HepG2 (cell line): ENCODE measurements around the gene PJA1. TPM values are rescaled to one million over a fixed set of nuclear protein-coding genes. Genes with fewer than 3 reads are reported as not detected.

Source experiments
- ATAC-seq: fragments of 200-7000 bp; cut with Tn5 transposase; 3 replicates; pipeline ENCODE4 v1.9.1; 2020; ENCODE audit warnings: mild to moderate bottlenecking, moderate library complexity
- BruUV-seq: library from RNA; stranded (reverse); fragments of 400-500 nt; replicated peaks from 2 replicates; lab custom pipeline; 2021; lab: Mats Ljungman, UMichigan
- CTCF ChIA-PET: fragments of 300-600 bp; formaldehyde crosslinking; extraction: SDS; loops from one replicate; lab custom pipeline; 2021; ENCODE audit warnings: low total read pairs, inconsistent platforms, low intra/inter-chr PET ratio; lab: Yijun Ruan, JAX
- POLR2A ChIA-PET: fragments of 350-600 bp; sonication (Branson Sonifier 250); formaldehyde crosslinking; loops from one replicate; lab custom pipeline; 2020; ENCODE audit warnings: antibody characterized with exemption, inconsistent platforms; lab: Yijun Ruan, JAX
- DNase-seq: peaks from one replicate; pipeline ENCODE4 v3.0.0-alpha.2; 2015; ENCODE audit warnings: low spot score
- FAIRE-seq: peaks from 3 replicates; lab custom pipeline; 2011; peaks lifted over from hg19 to GRCh38; lab: Jason Lieb, UNC
- H2AFZ ChIP-seq: one replicate; pipeline ENCODE4 v1.6.1; 2011; ENCODE audit warnings: low read length, inconsistent platforms
- H3K27ac ChIP-seq: fragments of 300-600 bp; 3 replicates; pipeline ENCODE4 v1.8.0; 2011; ENCODE audit warnings: mixed run types, mild to moderate bottlenecking, mixed read lengths, low read length, inconsistent platforms; ENCODE audit not compliant: insufficient read depth; ENCODE audit errors: extremely low read length
- H3K27me3 ChIP-seq, 2 experiments: fragments of 200-600 bp in 1 of 2; 2 replicates in 1 of 2; 3 replicates in 1 of 2; pipeline versions ENCODE4 v1.6.0 to v1.8.0; 2011; ENCODE audit warnings: low read length in 2 of 2, mild to moderate bottlenecking in 2 of 2, moderate library complexity in 2 of 2, inconsistent platforms in 1 of 2; ENCODE audit not compliant: insufficient read depth in 2 of 2, control insufficient read depth in 1 of 2
- H3K36me3 ChIP-seq, 2 experiments: fragments of 200-600 bp in 1 of 2; replicated peaks in 1 of 2; 2 replicates in 1 of 2; 3 replicates in 1 of 2; pipeline versions ENCODE4 v1.5.1 to v1.8.0; 2011; ENCODE audit warnings: low read length in 2 of 2, inconsistent platforms in 1 of 2; ENCODE audit not compliant: insufficient read depth in 2 of 2, control insufficient read depth in 1 of 2
- H3K4me1 ChIP-seq: 2 replicates; pipeline ENCODE4 v1.5.1; 2012; ENCODE audit warnings: low read length, inconsistent platforms; ENCODE audit not compliant: insufficient read depth
- H3K4me2 ChIP-seq: 2 replicates; pipeline ENCODE4 v1.6.0; 2011; ENCODE audit warnings: low read depth, low read length, inconsistent platforms
- H3K4me3 ChIP-seq, 3 experiments: fragments of 200-600 bp in 1 of 3; sonication (generic), shearing (Covaris generic) in 1 of 3; replicated peaks in 1 of 3; 2 replicates each; pipeline ENCODE4 v1.5.1; 2011 to 2016; ENCODE audit warnings: low read length in 3 of 3, inconsistent platforms in 2 of 3, low read depth in 2 of 3, mild to moderate bottlenecking in 2 of 3, control low read depth in 1 of 3, mixed read lengths in 1 of 3; ENCODE audit not compliant: insufficient read depth in 1 of 3
- H3K79me2 ChIP-seq: one replicate; pipeline ENCODE4 v1.6.1; 2011; ENCODE audit warnings: low read length, inconsistent platforms; ENCODE audit not compliant: insufficient read depth
- H3K9ac ChIP-seq: 2 replicates; pipeline ENCODE4 v1.6.0; 2011; ENCODE audit warnings: mild to moderate bottlenecking, low read depth, low read length, inconsistent platforms; ENCODE audit not compliant: insufficient read depth
- H3K9me3 ChIP-seq: 2 replicates; pipeline ENCODE4 v1.5.1; 2012; ENCODE audit warnings: mild to moderate bottlenecking, low read length
- H4K20me1 ChIP-seq: 2 replicates; pipeline ENCODE4 v1.6.0; 2011; ENCODE audit warnings: inconsistent platforms, mild to moderate bottlenecking, low read length, moderate library complexity; ENCODE audit not compliant: insufficient read depth
- FOXA1 ChIP-seq, 2 experiments: fragments of 450-650 bp in 1 of 2; sonication (generic) in 1 of 2; formaldehyde crosslinking in 1 of 2; IDR thresholded peaks; 2 replicates each; pipeline versions ENCODE4 v1.4.0 to v1.6.1; 2016 to 2020; ENCODE audit warnings: missing genetic modification reagents in 1 of 2
- GTF2F1 ChIP-seq: fragments of 150-350 bp; IDR thresholded peaks from 2 replicates; pipeline ENCODE4 v1.6.1; 2014; ENCODE audit warnings: low read length
- HNF4A ChIP-seq: sonication (generic); formaldehyde crosslinking; IDR thresholded peaks from 2 replicates; pipeline ENCODE4 v1.4.0; 2020; ENCODE audit warnings: missing genetic modification reagents
- IRX3 ChIP-seq: sonication (generic); formaldehyde crosslinking; IDR thresholded peaks from 2 replicates; pipeline ENCODE4 v1.8.1; 2023; ENCODE audit warnings: mild to moderate bottlenecking, low read depth, missing genetic modification reagents, borderline replicate concordance
- RARA ChIP-seq: IDR thresholded peaks from 2 replicates; pipeline ENCODE4 v1.6.1; 2016; ENCODE audit warnings: missing genetic modification reagents, missing compliant biosample characterization
- TCF12 ChIP-seq, 2 experiments: fragments of 450-650 bp in 1 of 2; sonication (generic) in 1 of 2; formaldehyde crosslinking in 1 of 2; IDR thresholded peaks; 2 replicates each; pipeline versions ENCODE4 v1.6.1 to v1.8.0; 2017 to 2022; ENCODE audit warnings: antibody characterized with exemption in 1 of 2, mild to moderate bottlenecking in 1 of 2, missing genetic modification reagents in 1 of 2, moderate library complexity in 1 of 2
- ZEB1 ChIP-seq: IDR thresholded peaks from 2 replicates; pipeline ENCODE4 v1.6.1; 2012; ENCODE audit warnings: mild to moderate bottlenecking, low read depth, inconsistent platforms; ENCODE audit not compliant: insufficient replicate concordance
- ZNF333 ChIP-seq: sonication (generic); formaldehyde crosslinking; IDR thresholded peaks from 2 replicates; pipeline ENCODE4 v1.4.0; 2020; ENCODE audit warnings: mild to moderate bottlenecking, missing genetic modification reagents, borderline replicate concordance
- ZNF543 ChIP-seq: sonication (generic); formaldehyde crosslinking; IDR thresholded peaks from 2 replicates; pipeline ENCODE4 v1.4.0; 2020; ENCODE audit warnings: mild to moderate bottlenecking, missing genetic modification reagents
- WGBS: methylation state at CpG from one replicate; pipeline ENCODE4 v1.1.6; 2017; ENCODE audit warnings: low lambda C conversion rate; 5-methylcytosine and 5-hydroxymethylcytosine counted together
- in situ Hi-C: cut with HindIII; loops from 2 replicates; pipeline ENCODE4 v1.10.0; 2017; ENCODE audit warnings: low pct_unique_long_range_greater_than_20kb; ENCODE audit not compliant: extremely low pct_ligation_motif_present
- intact Hi-C: fragments of 100-400 bp; cut with micrococcal nuclease; formaldehyde crosslinking; loops from one replicate; pipeline ENCODE4 v1.10.0; 2022; ENCODE audit not compliant: unreplicated experiment
- polyA plus RNA-seq, 8 experiments: library from polyadenylated mRNA; depleted of rRNA in 3 of 8; stranded (reverse) in 7 of 8; unstranded in 1 of 8; fragments of >200 nt; fragmentation: Illumina TruSeq in 4 of 8; extraction: Trizol in 4 of 8; gene quantifications; 2 replicates each; pipeline versions ENCODE4 v1.2.1 to v1.2.3, GENCODE V29; 2011 to 2016; ENCODE audit warnings: low read depth in 4 of 8, missing spikeins in 1 of 8, mixed read lengths in 1 of 8; ENCODE audit not compliant: insufficient read depth in 1 of 8
- total RNA-seq, 5 experiments: library from RNA; depleted of rRNA; stranded (reverse); fragments of >200 nt; fragmentation: Illumina TruSeq; extraction: Trizol; gene quantifications; 2 replicates each; pipeline ENCODE4 v1.2.3, GENCODE V29; 2016; ENCODE audit warnings: low read depth in 1 of 5
- TF ChIP-seq, protein P1 (sequence below): sonication (generic); formaldehyde crosslinking; IDR thresholded peaks from 2 replicates; pipeline ENCODE4 v1.9.0; 2021; ENCODE audit warnings: mild to moderate bottlenecking, missing genetic modification reagents

Gene PJA1
- total and polyA plus RNA-seq, 2 of the 13 experiments (the other 11 are each of a cell fraction or from before 2014, with no cell fraction given): 3.6 to 9.6 TPM

DNA sequence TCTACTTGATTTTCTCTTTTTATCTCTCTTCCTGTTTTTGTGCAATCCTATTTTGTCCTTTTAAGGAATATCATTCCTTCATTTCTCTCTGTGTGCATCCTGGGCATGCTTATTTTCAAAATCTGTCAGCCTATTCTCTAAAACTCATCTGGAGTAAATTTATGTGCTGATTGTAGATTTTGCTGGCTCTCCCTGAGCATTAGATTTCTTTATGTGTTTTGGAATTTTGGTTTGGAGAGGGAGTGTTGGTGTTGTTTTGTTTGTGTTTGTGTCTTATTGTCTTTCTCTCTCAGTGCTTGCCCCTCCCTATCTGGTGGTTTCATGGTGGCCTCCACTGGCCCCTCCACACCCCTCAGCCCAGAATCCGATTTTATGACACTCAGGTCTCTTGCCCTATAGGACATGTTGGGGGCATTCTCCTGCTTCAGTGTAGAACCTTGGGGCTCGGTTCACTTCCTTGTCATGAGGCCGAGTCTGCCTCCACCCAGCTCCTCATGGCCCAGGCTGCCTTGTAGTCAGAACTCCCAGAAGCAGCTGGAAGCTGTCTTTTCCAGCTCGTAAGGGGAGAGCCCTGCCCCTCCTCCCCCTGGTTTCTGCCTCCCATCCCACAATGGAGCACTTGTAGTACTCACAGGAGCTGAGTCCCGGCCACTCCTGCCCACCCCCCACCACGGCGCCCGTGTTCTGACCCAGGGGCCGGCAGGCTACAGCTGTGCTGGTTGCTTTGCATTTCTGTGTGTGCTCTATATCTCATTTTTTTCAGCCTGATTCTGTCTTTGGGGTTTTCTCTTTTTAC is 24.5 kb upstream of the PJA1 start (continued):
- TF ChIP-seq IRX3 (no peak), GTF2F1 (no peak), HNF4A (CRISPR knock-in tag) (no peak), FOXA1 (IDR thresholded peaks at IDR 0.05) (no peak), FOXA1 (CRISPR knock-in tag; IDR thresholded peaks at IDR 0.05) (no peak), ZNF333 (no peak)

DNA sequence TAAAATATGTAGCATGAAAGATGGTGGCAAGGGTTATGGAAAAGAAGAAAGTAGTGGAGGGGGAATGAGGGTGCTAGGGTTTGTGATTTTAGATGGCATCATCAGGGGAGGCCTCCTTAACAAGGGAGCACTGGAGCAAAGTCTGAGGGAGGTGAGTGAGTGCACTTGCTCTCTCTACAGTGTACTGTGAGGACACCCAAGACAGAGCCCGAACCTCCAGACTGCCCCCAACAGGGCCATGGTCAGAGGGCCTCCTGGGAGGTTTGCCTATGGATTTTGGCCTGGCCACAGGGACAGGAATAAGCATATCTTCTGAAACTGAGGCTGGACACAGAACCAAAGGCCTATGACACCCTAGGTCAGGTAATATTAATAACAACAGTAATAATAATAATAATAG is 21.4 kb upstream of the PJA1 start:
- DNase-seq (no peak), FAIRE-seq (no peak), ATAC-seq (no peak)
- in situ Hi-C loops: no loop called here
- H3K79me2 ChIP-seq: no peaks in the 10 kb centered on the region
- no peaks in the 10 kb centered on the region for H3K27me3 ChIP-seq
- no peak overlapping the region for H2AFZ ChIP-seq
- ChIA-PET POLR2A (no interaction called here), CTCF (no interaction called here)
- H3K4me3 ChIP-seq: no peak overlapping the region
- H3K27ac ChIP-seq: no peak overlapping the region
- 67% methylated on average over 1 of the region's 1 CpG for WGBS
- BruUV-seq: no TSS peak
- H3K9me3 ChIP-seq: no peaks in the 10 kb centered on the region
- no peak overlapping the region for H3K9ac ChIP-seq
- H4K20me1 ChIP-seq: no peaks in the 10 kb centered on the region
- H3K4me1 ChIP-seq: no peaks in the 10 kb centered on the region
- TF ChIP-seq ZEB1 (no peak), ZNF543 (CRISPR knock-in tag) (no peak)
- no peaks in the 10 kb centered on the region for H3K36me3 ChIP-seq
- no peak overlapping the region for H3K4me2 ChIP-seq
- intact Hi-C loops: no loop called here

DNA sequence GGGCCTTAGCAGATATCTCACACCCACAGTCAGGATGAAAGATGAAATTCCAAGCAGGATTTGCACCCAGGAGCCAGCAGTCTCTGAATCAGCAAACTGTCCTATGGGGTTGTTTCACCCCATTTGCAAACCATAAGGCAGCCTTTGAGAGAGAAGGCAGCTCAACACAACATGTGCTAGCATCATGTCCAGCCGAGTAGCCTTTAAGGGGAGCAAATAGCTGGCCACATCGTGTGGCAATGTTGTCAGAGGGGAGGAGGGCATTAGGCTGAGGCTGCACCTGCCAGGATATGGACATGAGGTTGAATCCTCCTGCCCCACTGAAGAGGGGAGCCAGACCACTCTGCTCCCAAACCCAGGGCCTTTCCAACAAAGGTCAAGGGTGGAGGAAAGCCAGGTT is 20.6 kb upstream of the PJA1 start:
- no peak overlapping the region for H2AFZ ChIP-seq
- no peak overlapping the region for H3K9ac ChIP-seq
- no peak for DNase-seq
- ChIA-PET CTCF (no interaction called here), POLR2A (no interaction called here)
- intact Hi-C loops (no loop called here), in situ Hi-C loops (no loop called here)
- WGBS: no CpG with 5 or more reads among the region's 2 CpGs
- H3K4me3 ChIP-seq: no peak overlapping the region
- H3K79me2 ChIP-seq: no peaks in the 10 kb centered on the region
- H4K20me1 ChIP-seq: no peaks in the 10 kb centered on the region
- no peaks in the 10 kb centered on the region for H3K4me1 ChIP-seq
- no peak for FAIRE-seq
- no peak for ATAC-seq
- H3K27ac ChIP-seq: no peak overlapping the region
- no peaks in the 10 kb centered on the region for H3K36me3 ChIP-seq
- H3K9me3 ChIP-seq: no peaks in the 10 kb centered on the region
- H3K27me3 ChIP-seq: no peaks in the 10 kb centered on the region
- H3K4me2 ChIP-seq: no peak overlapping the region
- no TSS peak for BruUV-seq
- TF ChIP-seq TCF12 (IDR thresholded peaks at IDR 0.05) (no peak), TCF12 (CRISPR knock-in tag; IDR thresholded peaks at IDR 0.05) (no peak), RARA (CRISPR knock-in tag) (no peak)
- TF ChIP-seq, protein P1, sequence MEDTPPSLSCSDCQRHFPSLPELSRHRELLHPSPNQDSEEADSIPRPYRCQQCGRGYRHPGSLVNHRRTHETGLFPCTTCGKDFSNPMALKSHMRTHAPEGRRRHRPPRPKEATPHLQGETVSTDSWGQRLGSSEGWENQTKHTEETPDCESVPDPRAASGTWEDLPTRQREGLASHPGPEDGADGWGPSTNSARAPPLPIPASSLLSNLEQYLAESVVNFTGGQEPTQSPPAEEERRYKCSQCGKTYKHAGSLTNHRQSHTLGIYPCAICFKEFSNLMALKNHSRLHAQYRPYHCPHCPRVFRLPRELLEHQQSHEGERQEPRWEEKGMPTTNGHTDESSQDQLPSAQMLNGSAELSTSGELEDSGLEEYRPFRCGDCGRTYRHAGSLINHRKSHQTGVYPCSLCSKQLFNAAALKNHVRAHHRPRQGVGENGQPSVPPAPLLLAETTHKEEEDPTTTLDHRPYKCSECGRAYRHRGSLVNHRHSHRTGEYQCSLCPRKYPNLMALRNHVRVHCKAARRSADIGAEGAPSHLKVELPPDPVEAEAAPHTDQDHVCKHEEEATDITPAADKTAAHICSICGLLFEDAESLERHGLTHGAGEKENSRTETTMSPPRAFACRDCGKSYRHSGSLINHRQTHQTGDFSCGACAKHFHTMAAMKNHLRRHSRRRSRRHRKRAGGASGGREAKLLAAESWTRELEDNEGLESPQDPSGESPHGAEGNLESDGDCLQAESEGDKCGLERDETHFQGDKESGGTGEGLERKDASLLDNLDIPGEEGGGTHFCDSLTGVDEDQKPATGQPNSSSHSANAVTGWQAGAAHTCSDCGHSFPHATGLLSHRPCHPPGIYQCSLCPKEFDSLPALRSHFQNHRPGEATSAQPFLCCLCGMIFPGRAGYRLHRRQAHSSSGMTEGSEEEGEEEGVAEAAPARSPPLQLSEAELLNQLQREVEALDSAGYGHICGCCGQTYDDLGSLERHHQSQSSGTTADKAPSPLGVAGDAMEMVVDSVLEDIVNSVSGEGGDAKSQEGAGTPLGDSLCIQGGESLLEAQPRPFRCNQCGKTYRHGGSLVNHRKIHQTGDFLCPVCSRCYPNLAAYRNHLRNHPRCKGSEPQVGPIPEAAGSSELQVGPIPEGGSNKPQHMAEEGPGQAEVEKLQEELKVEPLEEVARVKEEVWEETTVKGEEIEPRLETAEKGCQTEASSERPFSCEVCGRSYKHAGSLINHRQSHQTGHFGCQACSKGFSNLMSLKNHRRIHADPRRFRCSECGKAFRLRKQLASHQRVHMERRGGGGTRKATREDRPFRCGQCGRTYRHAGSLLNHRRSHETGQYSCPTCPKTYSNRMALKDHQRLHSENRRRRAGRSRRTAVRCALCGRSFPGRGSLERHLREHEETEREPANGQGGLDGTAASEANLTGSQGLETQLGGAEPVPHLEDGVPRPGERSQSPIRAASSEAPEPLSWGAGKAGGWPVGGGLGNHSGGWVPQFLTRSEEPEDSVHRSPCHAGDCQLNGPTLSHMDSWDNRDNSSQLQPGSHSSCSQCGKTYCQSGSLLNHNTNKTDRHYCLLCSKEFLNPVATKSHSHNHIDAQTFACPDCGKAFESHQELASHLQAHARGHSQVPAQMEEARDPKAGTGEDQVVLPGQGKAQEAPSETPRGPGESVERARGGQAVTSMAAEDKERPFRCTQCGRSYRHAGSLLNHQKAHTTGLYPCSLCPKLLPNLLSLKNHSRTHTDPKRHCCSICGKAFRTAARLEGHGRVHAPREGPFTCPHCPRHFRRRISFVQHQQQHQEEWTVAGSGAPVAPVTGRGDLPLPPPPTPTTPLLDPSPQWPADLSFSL: no peak
